HG02571 (cell line): Measurements from ENCODE around the gene TNFSF10.
"Not testable (repeated sequence)": the region's sequence is repeated elsewhere in the genome, so short reads cannot be mapped to it uniquely, and the experiment has no call there.

Source experiments
- ATAC-seq: cut with Tn5 transposase; IDR thresholded peaks from one replicate; pipeline ENCODE4 v1.9.1; 2021; ENCODE audit warnings: mild to moderate bottlenecking, moderate library complexity; ENCODE audit not compliant: unreplicated experiment

The TNFSF10 gene

DNA sequence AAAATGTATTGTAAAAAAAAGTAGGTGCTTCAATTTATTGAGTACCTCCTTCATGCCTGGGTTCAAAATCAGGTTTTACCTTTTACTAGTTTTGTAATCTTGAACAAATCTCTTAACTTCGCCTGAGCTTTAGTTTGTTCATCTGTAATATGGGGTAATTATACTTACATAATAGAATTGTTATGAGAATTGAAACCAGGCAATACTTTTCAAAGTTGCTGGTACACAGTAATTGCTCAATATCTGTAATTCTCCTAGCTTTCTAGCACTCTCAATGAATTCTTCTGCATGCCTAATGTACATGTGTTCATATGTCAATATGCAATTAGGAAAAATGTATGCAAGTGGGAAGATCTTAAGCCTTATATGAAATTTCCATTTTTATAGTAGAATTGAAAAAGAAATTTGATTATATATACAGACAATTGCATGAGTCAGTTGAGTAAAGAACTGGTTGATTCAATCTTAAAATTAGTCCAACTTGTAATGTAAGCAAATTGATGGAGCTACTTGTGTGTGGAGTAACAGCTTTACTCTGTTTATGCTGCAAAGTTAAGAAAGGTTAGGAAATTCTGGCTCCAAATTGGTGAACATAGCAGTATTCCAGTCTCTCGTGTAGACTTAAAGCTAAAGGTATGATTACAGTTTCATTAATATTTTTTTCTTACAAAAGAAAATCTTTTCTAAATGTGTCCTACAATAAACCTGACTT, 4.1 kb downstream of the TNFSF10 start:
- ATAC-seq: no peak

DNA sequence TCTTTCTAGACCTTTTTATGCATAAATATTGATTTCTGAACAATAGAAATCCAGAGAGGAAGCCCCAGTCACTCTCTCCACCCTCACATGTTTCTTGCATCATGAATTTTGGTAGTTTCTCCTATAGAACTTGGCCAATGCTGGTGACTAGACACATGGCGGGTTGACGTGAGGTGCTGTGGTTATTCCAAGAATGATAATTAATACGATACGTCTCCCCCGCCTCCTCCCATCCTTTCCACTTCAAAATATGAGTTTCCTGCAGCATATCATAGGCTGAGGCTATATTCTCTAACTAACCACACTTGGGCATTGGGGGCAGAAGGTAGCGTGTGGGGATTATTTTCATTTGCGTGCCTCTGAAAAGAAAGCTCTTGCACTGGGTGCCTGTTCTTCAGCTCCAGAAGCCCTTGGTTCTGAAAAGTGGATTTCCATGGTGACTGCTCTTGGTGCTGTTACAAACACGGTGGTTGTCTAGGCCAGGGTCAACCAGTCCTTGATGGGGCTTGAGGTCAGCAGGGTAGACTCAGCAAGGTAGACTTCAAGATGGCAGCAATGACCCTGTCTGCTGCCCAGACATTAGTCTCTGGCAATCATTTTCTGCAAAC, 5.3 kb downstream of the TNFSF10 start:
- no peak for ATAC-seq

DNA sequence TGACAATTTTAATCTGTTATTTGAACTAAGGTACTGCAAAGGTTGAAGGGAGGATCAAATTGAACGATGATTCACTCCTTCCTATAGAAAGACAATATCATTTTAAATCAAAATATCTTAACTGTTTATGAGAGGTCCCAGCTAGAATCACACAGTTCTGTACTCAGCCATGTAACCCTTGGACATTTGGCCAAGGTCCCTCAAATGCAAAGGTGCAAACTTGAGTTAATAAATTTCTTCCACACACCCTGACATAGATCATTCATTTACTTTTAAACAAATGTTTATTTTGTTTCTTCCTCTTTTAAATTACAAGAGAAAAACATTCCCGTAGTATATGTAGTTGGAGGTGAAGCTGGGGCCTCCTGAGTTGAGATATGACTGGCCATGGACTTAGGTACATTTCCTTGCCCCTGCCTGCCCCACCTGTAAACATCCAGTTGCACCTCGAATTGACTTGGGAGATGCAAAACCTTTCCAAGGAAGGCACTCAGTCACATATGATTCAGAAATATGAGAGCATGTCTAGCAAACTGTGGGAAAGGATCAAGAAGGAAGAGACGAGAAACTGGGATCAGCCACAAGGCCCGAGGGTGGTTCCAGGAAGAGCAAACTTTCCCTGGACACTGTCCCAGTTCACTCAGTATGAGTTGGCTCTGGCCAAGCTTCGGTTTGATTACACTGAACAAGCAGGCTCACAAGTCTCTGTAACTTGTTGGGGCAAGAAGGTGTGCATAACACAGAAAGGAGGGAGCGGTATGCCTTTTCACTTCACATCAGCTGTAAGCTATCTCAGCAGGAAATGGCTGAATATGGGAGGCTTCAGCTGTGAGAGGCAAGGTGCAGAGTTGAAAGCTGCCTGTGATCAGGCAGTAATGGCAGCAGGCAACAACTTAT, 6.7 kb downstream of the TNFSF10 start:
- ATAC-seq: no peak

DNA sequence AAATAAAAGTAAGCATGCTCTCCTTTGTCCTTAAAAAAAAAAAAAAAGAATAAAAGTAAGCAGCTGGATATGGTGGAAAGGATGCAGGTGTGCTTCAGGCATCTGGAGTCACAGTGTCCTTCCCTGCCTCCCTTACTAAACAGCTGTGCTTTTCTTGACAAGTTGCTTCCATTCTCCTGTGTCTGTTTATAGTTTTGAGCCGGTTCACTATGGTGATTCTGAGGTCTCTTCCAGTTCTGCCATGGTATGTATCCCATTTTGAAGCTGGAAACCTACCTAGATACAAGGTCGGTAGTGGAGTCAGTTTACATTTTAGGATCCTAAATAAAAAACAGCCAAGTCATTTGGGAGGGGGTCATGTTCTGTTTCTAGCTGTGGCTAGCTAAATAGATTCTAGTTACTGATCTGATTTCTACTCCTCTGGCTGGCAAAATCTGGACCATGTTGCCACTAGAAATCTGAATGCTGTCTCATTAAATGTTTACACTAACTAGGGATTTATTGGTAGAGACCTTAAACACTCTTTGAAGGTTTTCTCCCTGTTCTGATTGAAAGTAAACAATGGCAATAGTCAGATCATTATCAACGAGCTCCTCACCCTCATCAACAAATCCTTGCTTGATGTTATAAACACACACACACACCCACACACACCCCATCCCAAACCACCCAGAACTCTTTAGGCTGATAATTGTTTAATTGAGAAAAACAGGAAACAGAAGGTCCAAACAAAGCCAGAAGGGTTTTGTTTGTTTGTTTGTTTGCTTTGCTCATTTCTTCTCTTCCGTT, 7.9 kb downstream of the TNFSF10 start:
- no peak for ATAC-seq

DNA sequence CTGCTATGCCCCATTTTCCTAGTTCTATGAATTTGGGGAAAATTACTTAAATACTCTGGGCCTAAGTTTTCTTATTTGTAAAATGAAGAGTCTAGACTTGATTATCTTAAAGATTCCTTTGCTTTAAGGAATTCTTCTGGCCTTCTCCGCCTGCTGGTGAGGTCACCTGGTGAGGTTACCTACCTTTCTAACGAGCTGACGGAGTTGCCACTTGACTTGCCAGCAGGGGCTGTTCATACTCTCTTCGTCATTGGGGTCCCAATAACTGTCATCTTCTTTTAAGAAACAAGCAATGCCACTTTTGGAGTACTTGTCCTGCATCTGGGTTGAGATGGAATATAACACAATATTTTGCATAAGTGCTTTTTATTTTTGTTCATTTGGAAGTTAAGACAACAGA, 8.6 kb downstream of the TNFSF10 start:
- no peak for ATAC-seq

DNA sequence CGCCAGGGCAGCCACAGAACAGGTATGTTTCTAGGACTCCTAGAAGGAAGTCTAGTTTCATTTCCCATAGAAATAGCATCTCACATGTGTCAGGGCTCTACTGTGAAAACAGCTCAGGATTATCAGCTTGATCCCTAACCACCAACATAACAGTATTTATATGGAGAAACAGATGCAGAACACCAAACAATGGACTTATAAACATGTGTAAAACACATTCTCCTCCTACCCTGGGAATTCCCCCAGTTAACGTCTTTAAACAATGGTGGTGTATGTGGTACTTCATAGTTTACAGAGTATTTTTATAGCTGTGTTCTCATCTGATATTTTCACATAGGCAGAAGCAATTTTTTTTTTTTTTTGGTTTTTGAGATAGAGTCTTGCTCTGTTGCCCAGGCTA, 9.7 kb downstream of the TNFSF10 start:
- no peak for ATAC-seq

DNA sequence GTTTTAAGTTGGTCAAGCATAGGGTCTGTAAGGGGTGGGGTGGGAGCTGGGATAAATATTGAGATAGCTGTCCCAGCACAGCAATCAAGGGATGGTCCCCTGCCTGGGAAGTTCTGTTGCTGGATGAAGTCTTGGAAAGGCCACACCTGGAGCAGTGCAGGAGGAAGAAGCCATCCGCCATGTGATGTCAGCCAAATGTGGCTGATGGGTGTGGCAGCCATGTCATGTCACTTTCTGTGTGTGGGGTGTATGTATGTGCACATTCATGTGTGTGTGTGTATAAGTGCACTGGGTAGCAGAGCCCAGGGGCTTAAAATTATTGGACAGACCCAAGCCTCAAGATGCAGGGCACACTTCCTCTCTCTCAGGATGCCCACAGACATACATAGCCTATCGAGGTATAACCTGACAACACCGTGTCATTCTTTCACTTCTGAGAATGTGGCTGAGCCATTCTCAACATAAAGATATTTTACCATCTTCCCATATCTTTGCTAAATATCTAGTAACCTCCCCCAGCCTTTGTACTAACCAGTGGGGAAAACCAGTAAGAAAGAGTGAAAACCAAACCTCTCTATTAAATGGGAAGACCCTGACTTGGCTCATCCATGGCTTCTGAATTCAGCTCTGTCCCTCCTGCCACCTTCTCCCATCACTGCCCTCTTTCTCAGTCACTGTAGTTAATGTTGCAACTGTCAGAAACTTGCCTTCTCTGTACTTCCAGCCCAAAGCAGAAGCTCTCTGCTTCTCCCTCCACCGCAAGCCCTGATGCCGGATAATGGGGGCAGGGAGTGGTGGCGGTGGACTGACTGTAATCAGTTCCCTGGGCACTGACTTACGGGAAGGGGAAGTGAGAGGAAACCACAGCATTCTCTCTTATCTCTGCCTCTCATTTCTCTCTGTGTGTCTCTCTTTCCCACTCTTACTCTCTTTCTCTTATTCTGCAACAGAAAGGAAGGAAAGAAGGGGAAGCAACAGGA, 11.2 kb downstream of the TNFSF10 start:
- ATAC-seq: peak; percentile 68

DNA sequence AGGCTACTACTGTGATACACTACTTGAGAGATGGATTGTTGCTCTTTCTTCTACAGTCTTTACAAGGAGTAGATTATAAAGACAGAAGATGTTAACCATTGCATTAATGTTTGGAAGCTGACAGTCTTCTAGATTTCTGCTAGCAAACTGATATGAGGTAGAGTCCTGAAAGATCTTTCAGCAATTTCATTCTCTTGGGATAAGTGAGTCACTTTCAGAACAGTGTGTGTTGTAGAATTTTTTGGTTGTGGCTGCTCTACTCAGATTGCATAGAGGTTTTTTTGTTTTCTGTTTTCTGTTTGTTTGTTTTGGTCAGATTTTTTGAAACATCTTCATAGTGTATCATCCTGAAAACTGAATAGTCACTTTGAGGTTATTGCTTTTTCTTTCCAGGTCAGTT, 17.1 kb downstream of the TNFSF10 start:
- no peak for ATAC-seq

DNA sequence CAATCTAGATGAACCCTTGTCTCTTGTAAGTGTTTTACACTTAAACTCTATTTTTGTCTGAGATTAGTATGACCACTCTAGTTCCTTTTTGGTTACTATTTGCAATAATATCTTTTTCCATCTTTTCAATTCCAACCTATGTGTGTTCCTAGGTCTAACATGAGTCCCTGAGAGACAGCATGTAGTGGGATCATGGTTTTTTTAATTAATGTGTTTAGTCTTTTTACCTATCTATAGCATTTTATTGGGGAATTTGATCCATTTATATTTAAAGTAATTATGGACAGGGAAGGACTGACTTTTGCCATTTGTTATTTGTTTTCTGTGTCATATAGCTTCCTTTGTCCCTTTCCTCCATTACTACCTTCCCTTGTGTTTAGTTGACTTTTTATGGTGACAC, 21.7 kb downstream of the TNFSF10 start:
- no peak for ATAC-seq

DNA sequence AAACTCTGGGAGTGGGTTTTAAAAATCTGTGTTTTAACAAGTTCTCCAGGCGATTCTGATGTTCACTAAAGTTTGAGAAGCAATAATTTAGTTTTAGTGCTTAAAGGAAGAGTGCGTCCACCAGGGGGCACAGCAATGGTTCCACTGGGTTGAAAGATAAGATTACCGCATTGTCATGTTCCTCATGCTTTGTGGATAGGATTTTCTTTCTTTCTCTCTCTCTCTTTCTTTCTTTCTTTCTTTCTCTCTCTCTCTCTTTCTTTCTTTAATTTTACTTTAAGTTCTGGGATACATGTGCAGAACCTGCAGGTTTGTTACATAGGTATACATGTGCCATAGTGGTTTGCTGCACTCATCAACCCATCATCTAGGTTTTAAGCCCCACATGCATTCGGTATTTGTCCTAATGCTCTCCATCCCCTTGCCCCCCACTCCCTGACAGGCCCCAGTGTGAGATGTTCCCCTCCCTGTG, 33.0 kb downstream of the TNFSF10 start:
- not testable (repeated sequence) for ATAC-seq

DNA sequence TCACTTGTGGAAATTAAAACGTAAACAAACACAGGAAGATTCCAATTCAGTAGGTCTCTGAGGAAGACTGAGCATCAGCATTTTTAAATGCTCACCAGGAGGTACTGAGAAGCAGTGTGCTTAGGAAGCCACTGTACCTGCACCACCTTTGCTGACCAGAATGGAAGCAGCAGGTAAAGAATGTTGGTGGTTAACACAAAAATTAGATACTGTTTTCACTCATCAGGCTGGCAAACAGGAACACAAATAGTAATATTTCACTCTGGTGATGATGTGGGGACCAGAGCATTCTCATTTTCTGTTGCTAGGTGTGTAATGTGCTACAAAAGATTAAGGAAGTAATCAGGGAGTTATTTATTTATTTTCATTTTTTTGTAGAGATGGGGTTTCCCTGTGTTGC, 45.1 kb downstream of the TNFSF10 start:
- ATAC-seq: no peak

DNA sequence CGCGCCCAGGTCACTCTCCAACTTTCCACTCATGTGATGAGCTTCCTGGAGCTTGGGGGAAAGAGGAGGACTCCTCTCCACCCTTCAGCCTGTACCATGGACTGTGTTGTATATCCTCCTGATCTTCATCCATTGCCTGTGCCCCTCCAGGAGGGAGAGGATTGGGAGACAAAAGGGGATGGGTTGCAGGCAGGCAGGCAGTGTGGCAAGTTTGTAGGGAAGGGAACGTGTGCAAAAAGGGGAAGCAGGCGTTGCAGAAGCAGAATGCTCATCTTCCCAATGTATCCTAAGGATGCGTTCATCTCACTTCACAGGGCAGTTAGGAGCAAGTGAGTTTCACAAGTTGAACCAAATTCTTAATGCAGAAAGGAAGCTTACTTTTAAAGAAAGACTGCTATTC, 46.9 kb downstream of the TNFSF10 start:
- ATAC-seq: no peak

DNA sequence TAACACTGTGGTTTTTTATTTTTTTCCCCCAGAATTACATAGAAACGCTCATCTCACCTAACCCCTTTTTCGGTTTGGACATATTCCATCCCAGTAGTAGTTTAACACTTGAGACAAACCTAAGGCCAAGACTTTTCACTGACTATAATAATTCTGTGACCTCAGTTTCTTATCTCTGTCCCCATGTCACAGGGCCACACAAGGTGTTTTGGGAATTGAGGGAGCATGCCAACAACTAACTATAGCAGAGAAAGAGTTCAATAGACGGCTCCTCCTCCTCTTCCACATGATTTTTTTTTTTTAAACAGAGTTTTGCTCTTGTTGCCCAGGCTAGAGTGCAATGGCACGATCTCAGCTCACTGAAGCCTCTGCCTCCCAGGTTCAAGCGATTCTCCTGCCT, 47.5 kb downstream of the TNFSF10 start:
- ATAC-seq: no peak

DNA sequence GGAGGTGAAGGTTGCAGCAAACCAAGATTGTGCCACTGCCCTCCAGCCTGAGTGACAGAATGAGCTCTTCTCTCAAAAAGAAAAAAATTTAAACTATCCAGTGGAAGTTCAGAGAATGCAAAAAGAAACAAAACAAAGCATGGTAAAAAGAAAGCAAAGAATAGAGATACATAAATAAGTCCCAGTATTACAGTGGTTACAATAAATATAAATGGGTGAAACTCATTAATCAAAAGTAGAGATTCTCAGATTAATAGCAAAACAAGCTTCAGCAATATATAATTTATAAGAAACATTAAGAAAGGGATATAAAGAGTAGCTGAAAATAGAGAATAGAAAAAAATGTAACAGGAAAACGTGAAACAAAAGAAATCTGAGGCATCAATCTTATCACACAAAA, 51.3 kb downstream of the TNFSF10 start:
- no peak for ATAC-seq

DNA sequence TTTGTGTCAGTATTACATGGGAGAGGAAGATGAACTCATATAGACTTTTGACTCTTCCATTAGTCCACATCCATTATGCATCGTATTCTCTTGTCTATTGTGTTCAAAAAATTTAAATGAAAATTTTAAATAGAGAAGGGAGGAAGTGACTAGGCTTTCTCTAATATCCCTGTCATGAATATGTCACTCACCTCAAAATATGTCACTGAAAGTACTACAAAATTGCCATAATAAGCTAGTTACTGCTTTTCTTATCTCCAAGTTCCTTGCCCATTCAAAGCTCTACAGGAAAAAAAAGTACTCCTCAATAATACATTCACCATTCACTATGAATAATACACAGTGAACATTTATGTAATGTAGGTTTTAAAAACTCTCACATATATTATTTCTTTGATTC, 52.6 kb downstream of the TNFSF10 start:
- ATAC-seq: no peak

DNA sequence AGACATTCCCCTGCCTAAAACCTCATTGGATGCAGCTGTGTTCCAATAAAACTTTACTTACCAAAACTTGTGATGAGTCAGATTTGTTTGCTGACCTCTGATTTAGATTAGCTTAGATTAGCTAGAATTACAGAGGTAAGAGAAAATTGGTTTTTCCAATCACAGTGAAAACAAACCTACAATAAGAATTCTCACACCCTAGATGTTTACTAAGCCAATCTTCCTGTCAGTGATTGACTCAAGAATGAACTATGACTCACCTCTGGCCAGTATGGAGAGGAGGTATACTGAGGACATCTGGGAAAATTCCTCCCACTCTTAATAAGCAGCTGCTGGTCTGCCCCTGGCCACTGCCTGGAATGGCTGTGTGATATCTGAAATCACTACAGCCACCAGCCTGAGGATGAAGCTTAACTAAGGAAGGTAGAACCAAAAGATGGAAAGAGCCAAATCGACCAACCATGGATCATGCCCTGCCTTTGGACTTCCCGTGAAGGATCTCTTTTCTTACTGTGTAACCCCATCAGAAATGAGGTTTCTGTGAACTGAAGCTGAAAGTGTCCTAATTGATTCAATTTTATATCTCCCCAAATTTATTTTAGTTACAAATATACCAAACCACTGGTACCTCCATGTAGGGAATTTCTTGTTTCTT, 55.9 kb downstream of the TNFSF10 start:
- no peak for ATAC-seq

DNA sequence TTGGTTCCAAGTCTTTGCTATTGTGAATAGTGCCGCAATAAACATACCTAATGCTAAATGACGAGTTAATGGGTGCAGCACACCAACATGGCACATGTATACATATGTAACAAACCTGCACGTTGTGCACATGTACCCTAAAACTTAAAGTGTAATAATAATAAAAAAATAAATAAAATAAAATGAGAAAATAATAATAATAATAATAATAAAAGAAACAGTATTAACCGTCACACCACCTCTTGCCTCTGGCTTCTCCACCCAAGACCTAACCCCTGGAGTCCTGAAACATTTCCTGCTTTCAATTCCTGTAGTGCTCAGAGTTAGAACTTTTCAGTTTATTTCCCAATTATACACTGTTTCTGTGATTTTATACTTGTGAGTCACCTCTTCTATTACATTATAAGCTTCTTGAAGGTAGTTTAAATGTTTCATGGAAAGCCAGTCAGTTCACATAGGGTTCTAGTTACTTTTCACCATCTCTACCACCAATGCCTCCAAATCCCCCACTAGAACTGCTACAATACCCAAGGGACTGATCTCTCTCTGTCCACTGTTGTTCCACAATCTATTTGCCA, 56.6 kb downstream of the TNFSF10 start:
- ATAC-seq: no peak

DNA sequence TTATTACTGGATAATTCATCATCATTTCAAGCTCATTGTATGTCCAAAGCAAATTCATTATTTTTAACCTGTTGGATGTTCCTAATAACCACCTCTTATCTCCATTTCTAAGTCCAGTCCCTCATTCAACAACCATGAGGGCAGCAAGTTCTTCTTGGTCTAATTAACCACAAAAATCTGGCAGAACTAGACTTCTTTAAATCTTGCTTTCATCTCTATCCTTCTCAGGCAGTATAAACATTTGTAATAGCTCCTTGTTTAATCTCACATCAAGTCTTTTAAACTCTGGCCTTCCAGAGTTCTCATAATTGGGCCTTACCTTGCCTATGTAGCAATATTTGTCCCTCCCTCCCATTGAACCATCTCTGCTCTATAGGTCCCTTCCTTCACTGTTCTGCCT, 57.9 kb downstream of the TNFSF10 start:
- no peak for ATAC-seq

DNA sequence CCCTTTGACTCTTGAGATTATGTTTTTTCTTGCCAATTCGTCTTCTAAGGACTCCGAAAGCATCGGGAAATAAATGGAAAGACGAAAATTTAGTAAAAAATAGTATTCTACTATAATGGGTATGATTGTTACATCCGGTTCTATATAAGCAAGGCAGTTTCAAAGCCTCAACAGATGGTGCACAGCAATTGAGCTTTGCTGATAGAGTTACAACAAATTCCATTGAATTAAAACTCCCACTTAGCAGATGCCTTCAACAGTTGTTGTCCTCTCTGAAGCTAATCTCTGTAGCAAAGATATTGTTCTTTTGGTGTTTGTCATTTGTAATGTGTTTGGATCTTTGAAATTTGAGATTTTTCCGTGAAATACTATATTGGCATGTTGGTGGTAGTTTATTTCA, 58.9 kb downstream of the TNFSF10 start:
- no peak for ATAC-seq
